ENCODE data around the gene DNAAF3. TPM values are rescaled to one million over a fixed set of nuclear protein-coding genes. Genes with fewer than 3 reads are reported as not detected.

The DNAAF3 gene
- total RNA-seq, 1 experiment from 2014 or later = 13.1 TPM

GRCh38 chr19:55176076-55176475 is 9.7 kb upstream of the DNAAF3 start:
- Mint-ChIP-seq H3K4me3 (ENCODE audit: low read depth, unreplicated experiment) (no peak overlapping the region), H3K36me3 (ENCODE audit: insufficient read depth, unreplicated experiment) (peaks cover 46% of the 10 kb centered on the region), H3K27me3 (ENCODE audit: unreplicated experiment) (peaks cover 76% of the 10 kb centered on the region), H3K27ac (ENCODE audit: unreplicated experiment) (no peak overlapping the region), H3K9me3 (ENCODE audit: low read depth, unreplicated experiment) (no peaks in the 10 kb centered on the region), H3K4me1 (ENCODE audit: low read depth, unreplicated experiment) (peaks cover 45% of the 10 kb centered on the region)
- BruUV-seq (replicated peaks) = no TSS peak
- no peak for TF ChIP-seq CTCF (IDR thresholded peaks at IDR 0.05; ENCODE audit: unreplicated experiment)
- intact Hi-C loops (cut with micrococcal nuclease; ENCODE audit: unreplicated experiment) = loop anchor here (5.0 to 10.0 kb wide), 2 partner anchors 36 to 79 kb away; partner anchors contain the start of gene PPP6R1
- peak; percentile 28 for DNase-seq
- CTCF ChIA-PET = interaction anchor here (0.6 to 1.1 kb wide), 3 partner anchors 10 to 35 kb away, joined by 3 to 4 read pairs (median 4); partner anchors contain the start of gene DNAAF3

DNA sequence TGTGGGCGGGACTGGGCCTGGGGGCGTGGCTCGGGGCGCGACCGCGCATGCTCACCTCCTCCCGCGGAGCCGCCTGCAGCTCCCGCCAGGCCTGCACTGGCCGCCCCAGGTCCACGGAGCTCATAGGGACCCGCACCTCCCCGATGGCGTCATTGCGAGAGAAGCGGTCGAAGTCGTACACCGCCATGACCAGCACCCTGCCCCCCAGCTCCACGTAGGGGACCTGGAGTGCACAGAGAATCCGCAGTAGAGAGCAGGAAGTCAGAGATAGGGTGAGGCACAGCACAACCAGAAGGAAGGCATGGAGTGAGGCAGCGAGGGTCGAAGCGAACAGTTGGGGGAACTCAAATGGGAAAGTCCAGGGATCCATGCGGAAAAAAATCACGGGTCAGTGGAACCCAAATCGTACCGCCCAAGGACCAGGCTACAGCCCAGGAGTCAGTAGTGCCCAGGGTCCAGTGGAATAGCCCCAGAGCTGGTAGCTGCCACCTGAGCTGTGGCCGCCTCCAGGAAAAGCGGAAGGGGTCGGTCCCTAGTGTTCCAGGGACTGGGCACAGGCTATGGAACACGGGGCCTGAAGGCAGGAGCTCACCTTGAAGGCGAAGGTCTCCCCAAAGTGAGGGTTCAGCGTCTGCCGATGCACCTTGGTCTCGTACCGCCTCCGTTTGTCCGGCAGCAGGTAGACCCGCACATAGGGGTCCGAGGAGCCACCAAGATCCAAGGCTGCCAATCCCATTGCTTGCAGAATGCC is 8.9 kb upstream of the DNAAF3 start:
- DNase-seq = no peak
- TF ChIP-seq CTCF (IDR thresholded peaks at IDR 0.05; ENCODE audit: unreplicated experiment) = no peak
- no peaks in the 10 kb centered on the region for H3K9me3 Mint-ChIP-seq (ENCODE audit: low read depth, unreplicated experiment)
- CTCF ChIA-PET = interaction anchor here (0.6 to 2.4 kb wide), 4 partner anchors 9 to 34 kb away, joined by 3 to 7 read pairs (median 4); partner anchors contain the start of gene DNAAF3
- no TSS peak for BruUV-seq (replicated peaks)
- no peak overlapping the region for H3K27ac Mint-ChIP-seq (ENCODE audit: unreplicated experiment)
- H3K4me3 Mint-ChIP-seq (ENCODE audit: low read depth, unreplicated experiment) = no peak overlapping the region
- peaks cover 38% of the 10 kb centered on the region for H3K36me3 Mint-ChIP-seq (ENCODE audit: insufficient read depth, unreplicated experiment)
- intact Hi-C loops (cut with micrococcal nuclease; ENCODE audit: unreplicated experiment) = loop anchor here (5.0 to 10.0 kb wide), 2 partner anchors 37 to 80 kb away; partner anchors contain the start of gene PPP6R1
- peaks cover 45% of the 10 kb centered on the region for H3K4me1 Mint-ChIP-seq (ENCODE audit: low read depth, unreplicated experiment)
- H3K27me3 Mint-ChIP-seq (ENCODE audit: unreplicated experiment) = peaks cover 76% of the 10 kb centered on the region

GRCh38 chr19:55174425-55175116 is 8.2 kb upstream of the DNAAF3 start:
- DNase-seq = no peak
- intact Hi-C loops (cut with micrococcal nuclease; ENCODE audit: unreplicated experiment) = loop anchor here (5.0 to 10.0 kb wide), 2 partner anchors 38 to 80 kb away; partner anchors contain the start of gene PPP6R1
- no TSS peak for BruUV-seq (replicated peaks)
- Mint-ChIP-seq H3K27ac (ENCODE audit: unreplicated experiment) (no peak overlapping the region), H3K4me1 (ENCODE audit: low read depth, unreplicated experiment) (peaks cover 38% of the 10 kb centered on the region), H3K4me3 (ENCODE audit: low read depth, unreplicated experiment) (peak overlapping the region; percentile 84), H3K9me3 (ENCODE audit: low read depth, unreplicated experiment) (no peaks in the 10 kb centered on the region), H3K27me3 (ENCODE audit: unreplicated experiment) (peaks cover 76% of the 10 kb centered on the region), H3K36me3 (ENCODE audit: insufficient read depth, unreplicated experiment) (peaks cover 31% of the 10 kb centered on the region)
- CTCF ChIA-PET = interaction anchor here (1.6 to 2.4 kb wide), 2 partner anchors 14 to 28 kb away, joined by 4 to 7 read pairs; no protein-coding TSS in a partner anchor
- no peak for TF ChIP-seq CTCF (IDR thresholded peaks at IDR 0.05; ENCODE audit: unreplicated experiment)

DNA sequence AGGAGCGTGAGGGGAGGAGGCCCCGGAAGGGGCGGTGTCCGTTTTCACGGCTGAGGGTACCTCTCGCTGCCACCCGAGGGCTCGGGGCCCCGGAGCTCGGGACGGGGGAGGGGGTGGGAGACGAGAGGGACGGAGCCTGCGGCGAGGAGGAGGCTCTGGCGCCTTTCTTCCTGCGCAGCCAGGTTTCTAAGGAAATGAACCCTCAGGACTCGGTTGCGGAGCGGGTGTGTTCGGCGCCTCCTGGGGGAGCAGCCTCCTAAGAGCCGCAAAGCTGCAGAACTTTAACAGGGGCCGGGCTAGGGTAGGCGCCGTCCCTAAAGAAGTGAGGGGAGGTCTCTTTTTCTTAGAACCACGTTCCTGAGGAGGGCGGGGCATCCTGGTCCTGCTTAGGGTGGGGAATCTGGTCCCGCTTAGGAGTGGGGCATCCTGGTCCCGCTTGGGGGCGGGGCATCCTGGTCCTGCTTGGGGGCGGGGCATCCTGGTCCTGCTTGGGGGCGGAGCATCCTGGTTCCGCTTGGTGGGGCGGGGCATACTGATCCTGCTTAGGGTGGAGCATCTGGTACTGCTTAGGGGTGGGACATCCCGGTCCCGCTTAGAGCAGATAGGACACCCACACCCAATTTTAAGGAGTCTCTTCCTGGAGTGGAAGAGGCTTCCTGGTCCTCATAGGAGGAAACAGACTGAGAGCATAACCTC is 7.4 kb upstream of the DNAAF3 start:
- Mint-ChIP-seq H3K27me3 (ENCODE audit: unreplicated experiment) (peaks cover 70% of the 10 kb centered on the region), H3K4me3 (ENCODE audit: low read depth, unreplicated experiment) (peak overlapping the region; percentile 84), H3K4me1 (ENCODE audit: low read depth, unreplicated experiment) (peaks cover 31% of the 10 kb centered on the region), H3K27ac (ENCODE audit: unreplicated experiment) (peak overlapping the region; percentile 1), H3K36me3 (ENCODE audit: insufficient read depth, unreplicated experiment) (peaks cover 24% of the 10 kb centered on the region), H3K9me3 (ENCODE audit: low read depth, unreplicated experiment) (no peaks in the 10 kb centered on the region)
- no TSS peak for BruUV-seq (replicated peaks)
- intact Hi-C loops (cut with micrococcal nuclease; ENCODE audit: unreplicated experiment) = loop anchor here (10.0 kb wide), 1 partner anchor 81 kb away; the partner anchor contains the start of gene PPP6R1
- peak; percentile 94 for DNase-seq
- CTCF ChIA-PET = interaction anchor here (0.6 to 2.4 kb wide), 6 partner anchors 8 to 210 kb away, joined by 3 to 9 read pairs (median 4); partner anchors contain the start of gene PTPRH
- TF ChIP-seq CTCF (IDR thresholded peaks at IDR 0.05; ENCODE audit: unreplicated experiment) = no peak

Data from Calu3 (cell line).